Muscle of leg (tissue), 11 donors: ENCODE measurements around the gene USP48. TPM values are rescaled to one million over a fixed set of nuclear protein-coding genes. Genes with fewer than 3 reads are reported as not detected.

ENCODE experiments used
- DNase-seq: peaks from one replicate; pipeline ENCODE4 v3.0.0; 2013
- H3K27ac ChIP-seq: one replicate; pipeline ENCODE4 v1.5.1; 2013; ENCODE audit warnings: mild to moderate bottlenecking, low read length, control low read depth
- H3K27me3 ChIP-seq: one replicate; pipeline ENCODE4 v1.6.1; 2013; ENCODE audit warnings: low read length; ENCODE audit not compliant: control insufficient read depth, insufficient read depth
- H3K36me3 ChIP-seq: one replicate; pipeline ENCODE4 v1.6.1; 2013; ENCODE audit warnings: low read length; ENCODE audit not compliant: control insufficient read depth, insufficient read depth
- H3K4me1 ChIP-seq: one replicate; pipeline ENCODE4 v1.6.1; 2013; ENCODE audit warnings: low read length; ENCODE audit not compliant: control insufficient read depth, insufficient read depth
- H3K4me3 ChIP-seq: one replicate; pipeline ENCODE4 v1.5.1; 2013; ENCODE audit warnings: low read length, control low read depth
- H3K9me3 ChIP-seq: replicated peaks from 2 replicates; pipeline ENCODE4 v1.6.1; 2013; ENCODE audit warnings: low read depth, low read length; ENCODE audit not compliant: control insufficient read depth
- WGBS: methylation state at CpG from one replicate; pipeline ENCODE4 v1.1.5; 2013; ENCODE audit warnings: missing lambda C conversion rate; ENCODE audit not compliant: insufficient coverage; 5-methylcytosine and 5-hydroxymethylcytosine counted together
- polyA plus RNA-seq, 8 donors: library from polyadenylated mRNA; unstranded; fragments of 120-200 nt; gene quantifications; one replicate each; pipeline versions ENCODE4 v1.2.1 to v1.2.3, GENCODE V29; 2013; ENCODE audit warnings: inconsistent platforms in 1 of 8, low replicate concordance in 1 of 8; ENCODE audit not compliant: insufficient read length in 8 of 8, insufficient read depth in 1 of 8
- total RNA-seq: library from RNA; stranded (reverse); fragments of 120-200 nt; gene quantifications from one replicate; pipeline ENCODE4 v1.2.4, GENCODE V29; 2013

The USP48 gene
- total and polyA plus RNA-seq, 9 donors = 29.3 to 56.6 (median 43.3) TPM

DNA sequence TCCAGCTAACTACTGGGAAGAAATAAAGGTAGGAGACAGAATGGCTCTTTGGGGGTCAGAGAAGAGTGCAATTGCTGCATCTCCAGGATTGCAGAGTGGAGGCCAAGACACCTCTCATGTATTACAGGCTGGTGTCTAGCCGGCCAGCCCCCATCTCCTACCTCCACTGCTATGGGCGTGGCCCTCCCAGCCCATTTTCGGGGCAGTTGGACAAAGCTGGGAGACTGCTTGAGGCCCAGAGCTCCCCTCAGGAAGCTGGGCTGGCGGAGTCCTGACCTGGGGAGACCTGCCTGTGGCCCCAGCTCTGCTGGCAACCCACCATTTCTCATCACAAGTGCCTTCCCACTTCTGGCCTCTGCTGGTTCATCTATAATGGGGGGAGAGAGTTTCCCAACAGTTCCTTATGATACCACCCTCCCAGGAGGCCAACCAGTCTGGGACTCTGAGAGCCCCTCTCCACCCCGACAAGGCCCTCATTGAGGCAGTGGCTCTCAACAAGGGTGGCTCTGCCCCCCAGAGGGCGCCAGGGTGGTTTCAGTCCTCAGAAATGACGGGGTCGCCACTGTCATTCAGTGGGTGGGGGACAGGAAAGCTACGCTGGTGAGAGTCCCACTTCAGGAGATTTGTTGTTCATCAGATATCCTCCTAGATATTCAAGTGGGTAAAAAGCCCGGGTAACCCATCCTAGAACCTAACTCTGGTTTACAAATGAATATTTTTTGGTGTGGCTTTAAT lies 125.3 kb downstream of the USP48 start:
- 24% methylated on average over 3 of the region's 10 CpGs for WGBS
- Histone ChIP-seq H3K27me3 (peaks cover 36% of the 10 kb centered on the region), H3K4me3 (no peak overlapping the region), H3K36me3 (no peaks in the 10 kb centered on the region), H3K4me1 (peaks cover 8% of the 10 kb centered on the region), H3K27ac (no peak overlapping the region), H3K9me3 (no peaks in the 10 kb centered on the region)
- no peak for DNase-seq

DNA sequence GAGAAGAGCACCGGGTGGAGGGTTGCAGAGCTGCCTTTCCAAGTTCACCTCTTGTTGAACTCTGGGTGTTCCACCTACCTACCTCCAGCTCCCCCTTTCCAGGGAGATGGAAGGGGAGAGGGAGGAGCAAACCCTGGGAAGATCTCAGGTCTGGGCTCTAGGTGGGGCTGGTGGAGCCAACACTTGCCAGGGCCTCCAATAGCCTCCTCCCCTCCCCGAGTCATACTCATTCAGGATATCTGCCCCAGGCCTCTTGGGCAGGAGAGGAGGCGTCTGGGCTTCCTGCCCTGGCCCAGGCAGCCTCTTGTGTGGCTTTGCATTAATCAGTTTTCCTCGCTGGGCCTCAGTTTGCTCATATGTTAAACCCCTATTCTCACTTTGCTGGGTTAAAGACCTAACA lies 127.2 kb downstream of the USP48 start:
- no peaks in the 10 kb centered on the region for H3K36me3 ChIP-seq
- 22% methylated on average over 3 of the region's 4 CpGs for WGBS

DNA sequence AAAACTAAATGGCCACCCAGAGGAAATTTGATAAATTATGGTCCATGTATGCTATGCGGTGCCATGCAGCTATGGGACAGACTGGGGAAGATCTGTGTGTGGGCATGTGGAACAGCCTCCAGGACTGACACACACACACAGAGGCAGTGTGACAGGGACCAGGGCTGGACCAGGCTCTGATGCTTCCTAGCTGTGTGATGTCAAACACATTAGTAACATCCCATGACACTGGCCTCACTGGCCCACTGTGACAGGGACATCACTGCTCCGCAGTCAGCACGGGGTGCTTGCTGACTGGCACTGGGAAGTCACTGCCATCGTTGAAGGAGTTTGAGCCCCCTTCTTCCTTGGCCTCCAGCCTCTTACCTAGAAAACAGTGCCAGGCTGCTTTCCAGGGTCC lies 127.7 kb downstream of the USP48 start:
- DNase-seq = no peak
- peaks cover 36% of the 10 kb centered on the region for H3K27me3 ChIP-seq
- H3K4me3 ChIP-seq = no peak overlapping the region
- peaks cover 20% of the 10 kb centered on the region for H3K4me1 ChIP-seq
- no peaks in the 10 kb centered on the region for H3K36me3 ChIP-seq
- H3K27ac ChIP-seq = no peak overlapping the region
- WGBS = 76% methylated on average over 3 of the region's 4 CpGs
- no peaks in the 10 kb centered on the region for H3K9me3 ChIP-seq

More for the DNA sequence above, 127.2 kb downstream of the USP48 start:
- H3K27ac ChIP-seq = no peak overlapping the region
- H3K27me3 ChIP-seq = peaks cover 36% of the 10 kb centered on the region
- no peak overlapping the region for H3K4me3 ChIP-seq
- no peak for DNase-seq
- H3K9me3 ChIP-seq = no peaks in the 10 kb centered on the region
- peaks cover 20% of the 10 kb centered on the region for H3K4me1 ChIP-seq

DNA sequence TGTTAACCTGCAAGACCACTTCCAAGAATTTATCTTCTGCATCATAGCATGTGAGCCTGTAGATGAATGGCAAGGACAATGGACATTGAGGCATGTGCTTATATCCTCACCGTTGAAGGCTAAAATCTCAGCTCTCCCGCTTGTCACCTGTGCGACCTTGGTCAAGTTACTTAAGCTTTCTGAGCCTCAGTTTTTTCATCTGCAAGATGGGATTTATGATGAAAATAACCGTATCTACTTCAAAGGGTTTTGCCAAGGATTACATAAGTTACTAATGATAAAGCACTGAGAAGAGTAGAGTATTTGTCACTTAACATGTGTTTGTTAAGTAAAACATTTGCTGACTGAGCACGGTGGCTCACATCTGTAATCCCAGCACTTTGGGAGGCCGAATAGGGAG lies 128.7 kb downstream of the USP48 start:
- no peak for DNase-seq
- H3K9me3 ChIP-seq = no peaks in the 10 kb centered on the region
- peaks cover 31% of the 10 kb centered on the region for H3K27me3 ChIP-seq
- no peak overlapping the region for H3K4me3 ChIP-seq
- H3K4me1 ChIP-seq = peaks cover 18% of the 10 kb centered on the region
- H3K27ac ChIP-seq = no peak overlapping the region
- WGBS = 100% methylated on average over 1 of the region's 6 CpGs
- no peaks in the 10 kb centered on the region for H3K36me3 ChIP-seq

DNA sequence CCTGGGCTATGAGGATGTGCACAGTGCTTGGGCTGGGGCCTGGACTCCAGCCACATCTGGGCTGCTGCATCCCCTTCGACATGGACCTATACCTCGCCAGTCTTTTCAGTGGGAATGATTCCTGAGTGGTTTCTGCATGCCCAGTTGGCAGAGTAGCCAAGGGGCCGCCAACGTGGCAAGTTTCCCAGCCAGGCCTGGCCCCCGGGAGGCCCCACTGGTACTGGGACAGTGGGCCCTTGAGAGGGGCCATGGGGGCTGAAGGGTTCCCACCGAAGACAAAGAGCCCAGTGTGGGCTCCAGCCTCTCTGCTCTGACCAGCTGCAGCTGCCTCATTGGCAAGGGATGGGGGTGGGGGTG lies 129.2 kb downstream of the USP48 start:
- H3K4me3 ChIP-seq = no peak overlapping the region
- peaks cover 18% of the 10 kb centered on the region for H3K4me1 ChIP-seq
- H3K36me3 ChIP-seq = no peaks in the 10 kb centered on the region
- no peak for DNase-seq
- peaks cover 31% of the 10 kb centered on the region for H3K27me3 ChIP-seq
- WGBS = 72% methylated on average over 4 of the region's 6 CpGs
- no peaks in the 10 kb centered on the region for H3K9me3 ChIP-seq
- no peak overlapping the region for H3K27ac ChIP-seq

DNA sequence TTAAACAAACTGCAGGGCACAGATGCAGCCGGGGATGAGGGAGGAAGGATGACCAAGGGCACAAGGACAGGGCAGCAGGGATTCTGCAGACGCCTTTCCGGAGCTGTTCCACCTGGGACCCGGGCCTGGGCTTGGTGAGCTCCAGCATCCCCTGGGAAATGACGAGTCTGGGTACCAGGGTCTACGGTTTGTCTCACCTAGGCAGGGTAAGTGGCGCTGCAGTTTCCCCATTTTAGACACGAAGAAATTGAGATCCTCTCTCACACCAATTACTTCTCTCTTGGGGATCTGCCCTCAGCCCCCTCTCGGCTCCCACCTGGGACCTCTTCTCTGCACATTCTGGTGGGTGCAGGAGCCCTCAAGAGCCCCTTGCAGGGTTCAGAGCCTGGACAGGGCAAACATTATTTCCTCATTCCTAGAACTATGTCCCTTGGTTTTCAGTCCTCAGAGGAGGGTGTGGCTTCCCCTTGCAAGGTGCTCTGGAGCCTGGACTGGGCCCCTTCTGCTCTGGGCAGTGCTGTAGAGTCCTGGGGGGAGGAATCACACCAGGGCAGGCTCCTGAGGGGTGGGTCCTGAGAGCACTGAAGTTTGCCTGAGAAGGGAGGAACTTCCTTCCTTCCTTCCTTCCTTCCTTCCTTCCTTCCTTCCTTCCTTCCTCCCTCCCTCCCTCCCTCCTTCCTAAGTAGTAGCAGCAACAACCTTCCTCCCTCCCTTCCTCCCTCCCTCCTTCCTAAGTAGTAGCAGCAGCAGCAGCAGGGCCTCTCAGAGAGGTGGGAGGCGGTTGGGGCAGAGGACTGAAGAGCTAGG lies 129.8 kb downstream of the USP48 start:
- WGBS = 41% methylated on average over 10 of the region's 10 CpGs
- peaks cover 31% of the 10 kb centered on the region for H3K27me3 ChIP-seq
- no peak for DNase-seq
- no peak overlapping the region for H3K27ac ChIP-seq
- peaks cover 18% of the 10 kb centered on the region for H3K4me1 ChIP-seq
- H3K36me3 ChIP-seq = no peaks in the 10 kb centered on the region
- H3K4me3 ChIP-seq = no peak overlapping the region
- H3K9me3 ChIP-seq = no peaks in the 10 kb centered on the region

DNA sequence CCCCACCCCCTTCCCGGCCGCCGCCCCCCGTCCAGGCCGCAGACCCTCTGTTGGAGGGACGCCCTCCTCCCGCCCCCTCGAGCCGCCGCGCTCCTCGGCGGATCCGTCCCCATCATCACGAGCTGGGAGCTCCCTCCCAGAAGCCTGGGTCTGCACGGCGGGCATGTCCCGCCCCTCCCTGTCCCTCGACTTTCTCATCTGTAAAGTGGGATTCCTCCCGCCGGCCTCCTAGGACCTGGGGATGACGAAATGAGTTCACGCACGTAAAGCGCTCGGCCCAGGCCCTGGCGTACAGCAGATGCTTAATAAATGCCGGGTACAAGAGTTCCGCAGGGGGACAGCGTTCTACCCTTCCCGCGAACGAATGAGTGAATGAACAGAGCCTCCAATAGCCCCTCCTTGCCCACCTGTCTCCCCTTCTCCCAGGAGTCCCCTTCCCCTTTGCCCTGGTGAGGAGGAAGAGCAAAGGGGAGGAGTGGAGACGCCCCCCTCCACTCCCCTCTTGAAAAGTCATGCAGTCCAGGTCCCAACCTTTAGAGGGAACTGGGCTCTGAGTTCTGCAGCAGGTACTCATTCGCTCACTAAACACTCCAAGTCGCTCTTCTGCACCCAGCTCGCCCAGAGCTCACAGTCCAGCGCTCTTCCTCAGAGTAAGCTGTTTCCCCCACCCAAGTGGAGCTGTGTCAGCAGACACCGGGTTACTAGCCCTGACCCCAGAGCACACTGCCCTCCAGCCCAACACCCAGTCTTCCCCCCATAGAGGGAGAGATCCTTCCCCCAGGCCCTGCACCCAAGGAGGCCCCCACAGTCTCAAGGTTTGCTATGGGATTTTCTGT lies 130.6 kb downstream of the USP48 start:
- peaks cover 18% of the 10 kb centered on the region for H3K4me1 ChIP-seq
- no peak for DNase-seq
- WGBS = 6% methylated on average over 24 of the region's 39 CpGs
- H3K36me3 ChIP-seq = no peaks in the 10 kb centered on the region
- H3K4me3 ChIP-seq = no peak overlapping the region
- no peaks in the 10 kb centered on the region for H3K9me3 ChIP-seq
- no peak overlapping the region for H3K27ac ChIP-seq
- peaks cover 29% of the 10 kb centered on the region for H3K27me3 ChIP-seq

DNA sequence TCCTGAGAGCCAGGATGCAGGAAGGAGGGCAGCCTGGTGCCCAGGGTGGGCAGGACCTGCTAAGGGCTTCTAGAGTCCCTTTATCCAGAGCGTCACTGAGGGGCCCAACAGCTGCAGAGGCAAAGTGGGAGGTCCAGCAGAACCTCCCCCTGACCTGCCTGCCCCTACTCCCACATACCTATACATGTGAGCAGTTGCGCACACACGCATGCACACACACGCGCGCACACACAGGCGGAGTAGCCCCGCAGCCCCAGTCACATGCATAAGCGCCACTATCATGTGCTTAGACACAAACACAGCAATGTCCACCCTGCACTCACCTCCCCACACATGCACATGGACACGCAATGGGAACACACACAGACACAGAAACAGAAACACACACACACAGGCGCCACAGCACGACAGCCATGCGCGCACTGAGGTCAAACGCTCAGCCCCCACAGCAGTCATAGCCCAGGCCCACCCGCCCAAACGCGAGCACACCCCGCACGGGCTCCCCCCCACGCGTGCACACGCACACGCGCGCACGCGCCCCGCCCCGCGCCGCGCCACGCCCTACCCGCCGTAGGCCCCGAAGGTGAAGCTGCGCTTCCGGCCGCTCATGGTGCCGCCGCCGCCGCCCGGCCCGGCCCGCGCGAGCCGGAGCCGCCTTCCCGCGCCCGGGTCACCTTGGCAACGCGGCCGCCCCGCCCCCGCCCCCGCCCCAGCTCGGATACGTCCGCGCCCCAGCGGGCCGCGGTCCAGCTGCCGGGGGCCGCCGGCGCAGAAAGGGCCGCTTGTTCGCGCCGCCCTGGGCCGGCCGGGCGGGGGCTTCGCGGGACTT lies 131.5 kb downstream of the USP48 start:
- peaks cover 29% of the 10 kb centered on the region for H3K27me3 ChIP-seq
- H3K9me3 ChIP-seq = no peaks in the 10 kb centered on the region
- H3K4me3 ChIP-seq = peak overlapping the region; percentile 21
- H3K36me3 ChIP-seq = no peaks in the 10 kb centered on the region
- peak; percentile 67 for DNase-seq
- no peak overlapping the region for H3K27ac ChIP-seq
- WGBS = 3% methylated on average over 75 of the region's 80 CpGs
- peaks cover 18% of the 10 kb centered on the region for H3K4me1 ChIP-seq

DNA sequence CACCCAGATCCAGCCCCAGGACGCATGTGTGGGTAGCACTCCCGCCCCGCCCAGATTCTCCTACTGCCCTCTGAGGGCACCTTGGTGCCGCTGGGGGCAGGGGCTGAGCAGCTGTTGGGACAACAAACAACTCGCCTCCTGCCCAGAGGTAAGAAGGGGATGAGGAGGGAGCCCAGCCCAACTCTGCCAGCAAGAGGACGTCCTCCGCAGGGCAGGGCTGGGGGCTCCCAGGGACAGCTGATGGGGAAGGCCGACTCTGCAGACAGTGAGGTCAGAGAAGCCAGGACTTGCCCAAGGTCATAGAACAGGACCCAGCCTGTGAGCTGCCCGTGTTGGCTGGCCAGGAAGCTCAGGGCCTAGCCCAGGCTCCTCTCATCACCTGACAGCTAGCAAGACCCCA lies 132.5 kb downstream of the USP48 start:
- Histone ChIP-seq H3K4me1 (peaks cover 18% of the 10 kb centered on the region), H3K4me3 (no peak overlapping the region), H3K9me3 (no peaks in the 10 kb centered on the region), H3K36me3 (no peaks in the 10 kb centered on the region), H3K27ac (no peak overlapping the region), H3K27me3 (peaks cover 29% of the 10 kb centered on the region)
- 66% methylated on average over 8 of the region's 9 CpGs for WGBS
- DNase-seq = no peak
